Tibial nerve (tissue), 4 donors: ENCODE measurements around the gene WIPF1. TPM values are rescaled to one million over a fixed set of nuclear protein-coding genes. Genes with fewer than 3 reads are reported as not detected.

Experiments
- DNase-seq, 2 donors: peaks; one replicate each; pipeline ENCODE4 v3.0.0-alpha.2; 2019; ENCODE audit warnings: low spot score in 2 of 2
- H3K27ac ChIP-seq, 4 donors: fragments of 200-600 bp; sonication (generic) in 3 of 4; one replicate each; pipeline ENCODE4 v1.5.1; 2017 to 2019; ENCODE audit warnings: mild to moderate bottlenecking in 1 of 4
- H3K27me3 ChIP-seq, 2 donors: fragments of 200-600 bp; sonication (generic) in 1 of 2; one replicate each; pipeline versions ENCODE4 v1.5.1 to v1.6.0; 2017 to 2019
- H3K36me3 ChIP-seq, 3 donors: fragments of 200-600 bp; sonication (generic); one replicate each; pipeline ENCODE4 v1.5.1; 2018 to 2019
- H3K4me1 ChIP-seq, 4 donors: fragments of 200-600 bp; sonication (generic) in 3 of 4; one replicate each; pipeline ENCODE4 v1.5.1; 2017 to 2019
- H3K4me3 ChIP-seq, 4 donors: fragments of 200-600 bp; sonication (generic) in 3 of 4; one replicate each; pipeline ENCODE4 v1.5.1; 2017 to 2019; ENCODE audit warnings: mild to moderate bottlenecking in 1 of 4, moderate library complexity in 1 of 4
- H3K9me3 ChIP-seq, 4 donors: fragments of 200-600 bp; sonication (generic) in 3 of 4; one replicate each; pipeline ENCODE4 v1.5.1; 2017 to 2019
- CTCF ChIP-seq, 5 experiments: fragments of 200-600 bp in 3 of 5; fragments of 450-650 bp in 2 of 5; sonication (generic) in 3 of 5; IDR thresholded peaks; one replicate each; pipeline ENCODE4 v1.5.1; 2016 to 2019; ENCODE audit warnings: antibody characterized with exemption in 5 of 5, mild to moderate bottlenecking in 3 of 5, moderate library complexity in 2 of 5
- EP300 ChIP-seq, 2 donors: sonication (generic); formaldehyde crosslinking; IDR thresholded peaks; one replicate each; pipeline ENCODE4 v1.6.1; 2017; ENCODE audit warnings: antibody characterized with exemption in 2 of 2, mild to moderate bottlenecking in 1 of 2
- POLR2A ChIP-seq, 2 donors: fragments of 450-650 bp; IDR thresholded peaks; one replicate each; pipeline ENCODE4 v1.6.1; 2017; ENCODE audit warnings: antibody characterized with exemption in 2 of 2, mild to moderate bottlenecking in 2 of 2, moderate library complexity in 2 of 2
- WGBS, 2 donors: methylation state at CpG; one replicate each; pipeline ENCODE4 v1.1.5; 2018; 5-methylcytosine and 5-hydroxymethylcytosine counted together
- total RNA-seq, 4 donors: library from RNA; depleted of rRNA; stranded (reverse); fragments of >200 nt; gene quantifications; one replicate each; pipeline ENCODE4 v1.1.0, GENCODE V29; 2016

The WIPF1 gene
- total RNA-seq, 4 donors from 2014 or later = 43.2 to 63.8 (median 52.9) TPM

- no peaks in the 10 kb centered on the region for H3K9me3 ChIP-seq
- WGBS, 2 donors = 56 to 67% methylated on average over 4 of the region's 4 CpGs
- no peak overlapping the region for H3K4me3 ChIP-seq
- H3K27me3 ChIP-seq = no peaks in the 10 kb centered on the region
- no peaks in the 10 kb centered on the region for H3K36me3 ChIP-seq
- peak overlapping the region in 3 of 4 donors; percentile 78 to 91 (median 83) for H3K27ac ChIP-seq
- DNase-seq = no peak
- TF ChIP-seq CTCF (IDR thresholded peaks at IDR 0.05) (no peak), EP300 (IDR thresholded peaks at IDR 0.05) (peak; percentile 31 to 71)
- H3K4me1 ChIP-seq = peaks cover 0 to 81% (median 34%) of the 10 kb centered on the region in 4 donors
Measured at GRCh38 chr2:174600349-174600748, 2.7 kb upstream of the WIPF1 start.

- Histone ChIP-seq H3K4me1 (peaks cover 0 to 79% (median 34%) of the 10 kb centered on the region in 4 donors), H3K27me3 (no peaks in the 10 kb centered on the region), H3K9me3 (no peaks in the 10 kb centered on the region), H3K27ac (peak overlapping the region in 3 of 4 donors; percentile 78 to 91 (median 83)), H3K36me3 (no peaks in the 10 kb centered on the region), H3K4me3 (no peak overlapping the region)
- no peak for DNase-seq
- 82 to 88% methylated on average over 6 of the region's 6 CpGs for WGBS, 2 donors
- TF ChIP-seq EP300 (IDR thresholded peaks at IDR 0.05) (no peak), POLR2A (IDR thresholded peaks at IDR 0.05) (no peak), CTCF (IDR thresholded peaks at IDR 0.05) (no peak)
Measured at GRCh38 chr2:174599310-174599921, 1.8 kb upstream of the WIPF1 start.

- no peak for DNase-seq
- Histone ChIP-seq H3K4me1 (peaks cover 0 to 79% (median 30%) of the 10 kb centered on the region in 4 donors), H3K27ac (peak overlapping the region; percentile 8 to 91 (median 80)), H3K9me3 (no peaks in the 10 kb centered on the region), H3K36me3 (no peaks in the 10 kb centered on the region), H3K27me3 (no peaks in the 10 kb centered on the region), H3K4me3 (peak overlapping the region in 3 of 4 donors; percentile 5 to 40 (median 29))
- TF ChIP-seq CTCF (IDR thresholded peaks at IDR 0.05) (no peak), POLR2A (IDR thresholded peaks at IDR 0.05) (no peak), EP300 (IDR thresholded peaks at IDR 0.05) (no peak)
- 45 to 49% methylated on average over 4 of the region's 4 CpGs for WGBS, 2 donors
Measured at GRCh38 chr2:174597009-174597344, 627 bp downstream of the WIPF1 start.

GRCh38 chr2:174595891-174596397 is 1.7 kb downstream of the WIPF1 start:
- no peak for TF ChIP-seq CTCF (IDR thresholded peaks at IDR 0.05)
- no peak for TF ChIP-seq POLR2A (IDR thresholded peaks at IDR 0.05)
- TF ChIP-seq EP300 (IDR thresholded peaks at IDR 0.05) = no peak
- Histone ChIP-seq H3K36me3 (no peaks in the 10 kb centered on the region), H3K4me1 (peaks cover 0 to 89% (median 31%) of the 10 kb centered on the region in 4 donors), H3K9me3 (no peaks in the 10 kb centered on the region), H3K27ac (peak overlapping the region; percentile 8 to 91 (median 80)), H3K4me3 (peak overlapping the region in 2 of 4 donors; percentile 29 to 40), H3K27me3 (no peaks in the 10 kb centered on the region)
- WGBS, 2 donors = 46 to 49% methylated on average over 2 of the region's 2 CpGs
- DNase-seq = no peak

- H3K27ac ChIP-seq = peak overlapping the region in 3 of 4 donors; percentile 78 to 91 (median 83)
- H3K9me3 ChIP-seq = no peaks in the 10 kb centered on the region
- TF ChIP-seq POLR2A (IDR thresholded peaks at IDR 0.05) (no peak), EP300 (IDR thresholded peaks at IDR 0.05) (no peak), CTCF (IDR thresholded peaks at IDR 0.05) (no peak)
- H3K4me1 ChIP-seq = peaks cover 0 to 92% (median 34%) of the 10 kb centered on the region in 4 donors
- WGBS, 2 donors = 51 to 57% methylated on average over 3 of the region's 3 CpGs
- DNase-seq = no peak
- H3K27me3 ChIP-seq = no peaks in the 10 kb centered on the region
- no peaks in the 10 kb centered on the region for H3K36me3 ChIP-seq
- H3K4me3 ChIP-seq = peak overlapping the region in 1 of 4 donors; percentile 40
Measured at GRCh38 chr2:174595116-174595809, 2.3 kb downstream of the WIPF1 start.
